Activated effector memory CD4-positive, alpha-beta T cell treated with anti-CD3 and anti-CD28 coated beads, Interleukin-2, amount 50 U/mL, for 16 hours (primary cell): ENCODE results near the gene RAB44.

ENCODE experiments used
- DNase-seq: peaks from one replicate; pipeline ENCODE4 v3.0.0-alpha.2; 2020

The RAB44 gene

DNA sequence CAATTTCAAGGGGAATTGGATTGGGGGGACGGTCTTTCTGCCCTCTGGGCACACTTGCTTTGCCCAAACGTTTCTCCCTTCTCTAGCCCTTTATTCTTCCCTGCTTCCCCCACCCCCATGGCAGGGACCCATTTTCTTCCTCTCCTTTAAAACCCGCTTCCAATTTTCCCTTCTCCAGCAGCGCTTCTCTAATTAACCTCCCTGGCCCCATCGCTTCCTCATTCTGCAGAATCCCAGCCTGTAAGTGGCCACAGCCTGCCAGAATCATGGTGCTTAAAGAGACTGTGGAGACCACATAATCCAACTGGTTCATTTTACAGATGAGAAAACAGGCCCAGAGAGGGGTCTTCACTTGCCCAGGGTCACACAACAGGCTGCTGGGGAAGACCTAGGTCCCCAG, 80.2 kb downstream of the RAB44 start:
- DNase-seq, result no peak

DNA sequence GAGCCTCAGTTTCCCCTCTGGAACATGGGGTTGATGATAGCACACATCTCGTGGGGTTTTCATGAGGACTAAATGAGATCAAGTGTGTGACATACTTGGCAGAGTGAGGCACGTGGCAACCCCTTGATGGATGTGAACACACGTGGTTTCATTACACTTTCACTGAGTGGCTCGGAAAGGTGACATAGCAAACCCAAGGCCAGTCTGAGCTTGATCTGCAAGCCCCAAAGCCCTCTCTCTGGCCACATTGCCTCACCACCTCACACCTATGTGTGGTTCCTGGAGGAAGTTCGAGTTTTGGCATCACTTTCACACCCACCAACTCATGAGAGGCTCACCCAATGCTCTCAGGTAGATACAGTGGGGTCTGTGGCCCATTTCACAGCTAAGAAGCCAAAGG, 81.6 kb downstream of the RAB44 start:
- DNase-seq, result no peak

DNA sequence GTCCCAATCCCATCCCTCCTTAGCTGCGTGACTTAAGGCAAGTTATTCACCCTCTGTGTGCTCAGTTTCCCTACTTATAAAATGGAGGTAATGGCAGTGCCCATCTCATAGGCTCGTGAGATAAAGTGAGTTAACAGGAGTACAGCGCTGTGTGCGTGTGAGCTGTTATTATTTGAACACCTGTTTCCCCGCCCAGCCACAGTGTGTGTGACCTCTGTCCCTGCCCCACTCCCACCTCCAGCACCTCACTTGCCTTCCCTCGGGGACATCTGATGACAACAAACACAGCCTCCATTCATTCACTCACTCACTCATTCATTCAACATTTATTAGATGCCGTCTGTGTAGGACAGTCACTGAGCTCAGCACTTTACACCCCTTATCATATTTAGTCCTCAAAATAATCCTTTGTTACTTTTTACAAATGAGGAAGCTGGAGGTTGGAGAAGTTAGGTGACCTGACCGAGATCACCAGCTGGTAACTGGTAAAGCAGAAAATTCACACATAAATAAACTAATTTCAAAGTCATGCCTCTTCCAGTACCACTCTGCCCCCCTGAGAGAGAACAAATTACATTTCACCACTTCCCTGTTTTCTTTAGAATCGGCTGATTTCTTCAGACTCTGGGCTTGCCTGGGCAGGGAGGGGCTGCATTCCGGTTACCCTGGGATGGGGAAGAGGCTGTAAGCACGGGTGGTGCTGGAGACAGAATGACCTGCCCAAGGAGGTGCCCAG, 83.0 kb downstream of the RAB44 start:
- DNase-seq, result no peak

DNA sequence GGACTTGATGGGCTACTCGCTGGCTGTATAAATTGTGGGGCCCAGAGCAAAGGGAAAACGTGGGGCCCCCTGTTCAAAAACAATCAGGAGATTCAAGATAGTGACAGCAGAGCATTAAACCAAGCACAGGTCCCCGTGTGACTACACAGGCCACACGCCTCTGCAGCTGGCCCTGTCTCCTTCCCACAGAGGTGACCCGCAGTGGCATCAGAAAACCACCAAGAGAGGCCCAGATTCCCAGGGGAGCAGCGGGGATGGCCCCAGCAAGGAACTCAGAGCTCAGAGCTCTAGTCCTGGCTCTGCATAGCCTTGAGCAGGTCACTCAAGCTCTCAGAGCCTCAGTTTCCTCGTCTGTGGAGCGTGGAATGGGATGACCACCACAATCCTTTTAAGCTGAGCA, 84.0 kb downstream of the RAB44 start:
- no peak for DNase-seq
